GM11168 (cell line): Measurements from ENCODE around the gene PRRG1.
"Not testable (repeated sequence)": the region's sequence is repeated elsewhere in the genome, so short reads cannot be mapped to it uniquely, and the experiment has no call there.

Source experiments
- in situ Hi-C: fragments of 300-500 bp; cut with MboI; formaldehyde crosslinking; loops from one replicate; pipeline ENCODE4 v1.12.0; 2022; ENCODE audit warnings: low sequenced_read_pairs; ENCODE audit not compliant: unreplicated experiment

Gene PRRG1

GRCh38 chrX:37349221-37350033, at the start of gene PRRG1:
TSS of gene PRRG1 (plus strand) at chrX:37349364. CDS start at chrX:37406250, 56,886 bp downstream.
- in situ Hi-C loops, result no loop called here

- in situ Hi-C loops, result no loop called here
Observed at GRCh38 chrX:37302569-37302968, 46.6 kb upstream of the PRRG1 start.

GRCh38 chrX:37305238-37305637, 43.9 kb upstream of the PRRG1 start:
- in situ Hi-C loops, result not testable (repeated sequence)

- in situ Hi-C loops, result no loop called here
Observed at GRCh38 chrX:37314531-37314930, 34.6 kb upstream of the PRRG1 start.

- in situ Hi-C loops, result no loop called here
Observed at GRCh38 chrX:37315511-37316248, 33.5 kb upstream of the PRRG1 start.

GRCh38 chrX:37320541-37321203, 28.5 kb upstream of the PRRG1 start:
- in situ Hi-C loops, result no loop called here

GRCh38 chrX:37330642-37331041, 18.5 kb upstream of the PRRG1 start:
- in situ Hi-C loops, result no loop called here

DNA sequence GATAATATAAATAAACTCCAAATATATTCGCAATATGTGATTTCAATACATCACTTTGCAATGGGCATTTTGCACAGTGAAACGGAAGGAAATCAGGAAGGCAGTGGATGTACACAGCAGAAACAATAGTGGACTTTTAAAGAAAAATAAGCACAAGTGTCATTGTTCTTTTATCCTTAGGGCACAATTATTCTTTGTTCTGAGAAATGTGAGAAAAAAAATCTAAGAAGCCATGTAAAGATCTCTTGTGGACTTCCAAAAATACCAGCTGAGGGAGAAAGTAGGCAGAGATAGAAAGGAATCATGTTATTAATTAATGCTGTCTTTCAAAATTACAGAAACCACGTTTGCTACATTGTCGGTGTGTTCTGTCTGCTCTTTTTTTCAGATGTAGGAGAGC, 17.6 kb upstream of the PRRG1 start:
- in situ Hi-C loops, result no loop called here

GRCh38 chrX:37332055-37332454, 17.1 kb upstream of the PRRG1 start:
- in situ Hi-C loops, result no loop called here

GRCh38 chrX:37332987-37333658, 16.0 kb upstream of the PRRG1 start:
- in situ Hi-C loops, result no loop called here

DNA sequence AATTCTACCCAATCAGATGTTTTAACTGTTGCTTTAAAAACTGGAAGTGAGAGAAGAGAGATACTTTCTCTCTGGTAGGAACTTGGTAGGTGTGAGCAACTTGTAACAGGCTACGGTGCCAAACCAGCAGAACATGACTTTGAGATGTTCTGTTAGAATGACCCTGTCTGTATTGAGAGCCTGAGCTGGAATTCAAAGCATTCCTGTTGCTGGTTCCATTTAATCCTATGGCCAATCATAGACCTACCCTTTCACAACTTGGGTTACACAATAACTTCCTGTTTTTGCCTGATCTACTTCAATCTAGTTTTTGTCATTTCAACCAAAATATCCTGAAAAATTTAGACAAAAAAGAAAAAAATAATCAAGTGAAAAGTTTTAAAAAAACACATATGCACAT, 1.7 kb upstream of the PRRG1 start:
- in situ Hi-C loops, result no loop called here

DNA sequence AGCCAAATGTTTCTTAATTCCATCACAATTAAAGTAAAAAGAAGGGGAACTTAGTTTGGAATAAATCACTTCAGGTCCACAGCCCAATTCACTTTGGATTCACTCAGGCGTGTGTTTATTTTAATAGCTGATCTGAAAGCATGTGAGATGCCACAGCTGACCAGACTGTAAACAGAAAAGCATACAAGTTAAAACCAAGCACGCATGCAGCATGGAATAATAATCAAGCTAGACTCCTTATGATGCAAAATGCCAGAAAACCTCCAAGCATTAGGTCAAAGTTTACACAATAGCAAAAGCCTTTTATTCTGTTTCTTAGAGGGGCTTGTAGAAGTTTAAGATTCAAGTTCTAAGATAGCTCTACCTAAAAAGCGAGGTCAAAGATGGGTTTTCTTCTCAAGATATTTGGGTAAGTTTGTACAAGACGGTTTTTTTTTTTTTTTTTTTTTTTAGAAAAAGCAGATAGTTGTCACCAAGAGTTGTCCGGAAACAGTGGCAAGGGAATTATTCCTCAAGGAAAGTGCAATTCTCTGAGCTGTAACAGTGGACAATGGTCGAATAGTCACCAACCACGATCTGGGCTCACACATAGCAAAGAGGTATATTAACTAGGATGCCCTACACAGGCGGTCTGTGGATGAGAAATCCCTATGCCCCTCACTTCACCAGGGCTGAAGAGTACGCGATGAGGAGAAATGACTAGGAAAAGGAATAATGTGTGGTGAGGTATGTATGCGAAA, 763 bp upstream of the PRRG1 start:
- in situ Hi-C loops, result no loop called here

GRCh38 chrX:37348971-37349220, 268 bp upstream of the PRRG1 start:
- in situ Hi-C loops, result no loop called here

DNA sequence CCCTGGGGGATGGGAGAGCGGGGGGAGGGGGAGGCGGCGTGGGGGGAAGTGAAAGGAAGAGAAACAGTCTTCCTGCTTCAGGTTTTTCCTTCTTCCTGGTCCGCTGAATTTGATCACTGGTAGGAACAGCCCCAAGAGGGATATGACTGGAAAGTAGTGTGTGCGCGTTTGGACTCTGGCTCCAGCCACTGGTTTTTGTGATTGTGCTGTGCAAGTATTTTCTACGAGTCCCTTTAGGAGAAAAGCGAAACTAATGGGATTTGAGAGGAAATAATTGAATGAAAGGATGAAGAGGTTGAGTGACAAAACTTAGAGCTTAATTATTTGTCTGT, 836 bp downstream of the PRRG1 start:
- in situ Hi-C loops, result no loop called here

- in situ Hi-C loops, result no loop called here
Observed at GRCh38 chrX:37353646-37354045, 4.5 kb downstream of the PRRG1 start.

DNA sequence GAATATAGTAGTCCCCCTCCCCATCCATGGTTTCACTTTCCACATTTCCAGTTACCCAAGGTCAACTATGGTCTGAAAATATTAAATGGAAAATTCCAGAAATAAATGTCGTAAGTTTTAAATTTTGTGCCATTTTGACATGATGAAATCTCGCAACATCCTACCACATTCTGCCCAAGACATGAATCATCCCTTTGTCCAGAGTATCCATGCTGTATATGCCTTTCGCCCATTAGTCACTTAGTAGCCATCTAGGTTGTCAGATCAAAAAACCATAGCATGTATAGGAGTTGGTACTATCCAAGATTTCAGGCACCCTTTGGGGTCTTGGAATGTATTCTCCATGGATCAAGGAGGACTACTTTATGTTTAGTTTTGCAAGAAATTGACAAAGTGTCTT, 8.3 kb downstream of the PRRG1 start:
- in situ Hi-C loops, result no loop called here

GRCh38 chrX:37361596-37361995, 12.4 kb downstream of the PRRG1 start:
- in situ Hi-C loops, result no loop called here

DNA sequence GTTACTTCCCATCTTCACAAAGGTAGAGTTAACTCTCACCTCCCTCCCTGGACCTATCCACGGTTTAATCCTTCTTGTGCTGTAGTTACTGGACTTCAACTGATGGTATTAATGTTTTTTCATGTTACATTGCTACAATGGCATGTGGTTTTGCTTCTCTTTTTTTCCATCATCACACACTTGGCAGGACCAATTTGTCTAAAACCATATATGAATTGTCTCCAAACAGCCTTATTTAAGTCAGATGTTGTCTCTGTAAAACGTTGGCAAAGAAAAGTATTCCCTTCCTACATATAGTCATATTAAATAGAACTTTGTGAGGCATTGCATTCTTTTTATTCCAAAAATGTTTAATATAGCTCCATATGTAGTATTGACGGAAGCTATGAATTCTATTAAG, 15.5 kb downstream of the PRRG1 start:
- in situ Hi-C loops, result no loop called here

DNA sequence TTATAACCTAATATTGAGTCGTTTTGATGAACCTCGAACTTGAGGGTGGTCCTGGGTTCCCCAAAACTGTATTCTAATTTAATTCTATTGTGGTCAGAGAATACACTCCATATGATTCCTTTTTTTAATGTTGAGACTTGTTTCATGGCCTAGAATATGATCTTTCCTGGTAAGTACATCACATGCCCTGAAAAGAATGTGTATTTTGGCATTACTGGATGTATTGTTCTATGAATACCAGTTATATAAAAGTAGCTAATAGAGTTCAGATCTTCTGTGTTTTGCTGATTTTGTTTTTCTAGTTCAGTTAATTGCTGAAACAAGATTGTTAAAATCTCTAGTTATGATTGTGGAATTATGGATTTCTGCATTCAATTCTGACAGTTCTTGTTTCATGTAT, 18.8 kb downstream of the PRRG1 start:
- in situ Hi-C loops, result no loop called here

GRCh38 chrX:37370499-37371141, 21.5 kb downstream of the PRRG1 start:
- in situ Hi-C loops, result no loop called here
